Muscle layer of duodenum (tissue), 2 donors: ENCODE data around the gene PRKCB.

Experiments
- H3K27ac ChIP-seq: one replicate; pipeline ENCODE4 v1.7.0; 2013; ENCODE audit warnings: mild to moderate bottlenecking, low read length
- H3K27me3 ChIP-seq: one replicate; pipeline ENCODE4 v1.7.0; 2013; ENCODE audit warnings: low read depth, mild to moderate bottlenecking, control low read depth, low read length
- H3K36me3 ChIP-seq, 2 donors: one replicate each; pipeline ENCODE4 v1.7.0; 2013; ENCODE audit warnings: low read length in 2 of 2, control low read depth in 1 of 2, mild to moderate bottlenecking in 1 of 2; ENCODE audit not compliant: insufficient read depth in 2 of 2, control insufficient read depth in 1 of 2
- H3K4me1 ChIP-seq, 2 donors: one replicate each; pipeline ENCODE4 v1.7.0; 2013; ENCODE audit warnings: low read length in 2 of 2, mild to moderate bottlenecking in 2 of 2, control low read depth in 1 of 2, moderate library complexity in 1 of 2; ENCODE audit not compliant: insufficient read depth in 2 of 2, control insufficient read depth in 1 of 2
- H3K4me3 ChIP-seq, 2 donors: one replicate each; pipeline ENCODE4 v1.7.0; 2013; ENCODE audit warnings: low read length in 2 of 2, low read depth in 1 of 2, mild to moderate bottlenecking in 1 of 2
- H3K9me3 ChIP-seq, 2 donors: one replicate each; pipeline ENCODE4 v1.7.0; 2013; ENCODE audit warnings: low read length in 2 of 2, control low read depth in 1 of 2, mild to moderate bottlenecking in 1 of 2; ENCODE audit not compliant: control insufficient read depth in 1 of 2
- donor health status: healthy.

PRKCB gene

DNA sequence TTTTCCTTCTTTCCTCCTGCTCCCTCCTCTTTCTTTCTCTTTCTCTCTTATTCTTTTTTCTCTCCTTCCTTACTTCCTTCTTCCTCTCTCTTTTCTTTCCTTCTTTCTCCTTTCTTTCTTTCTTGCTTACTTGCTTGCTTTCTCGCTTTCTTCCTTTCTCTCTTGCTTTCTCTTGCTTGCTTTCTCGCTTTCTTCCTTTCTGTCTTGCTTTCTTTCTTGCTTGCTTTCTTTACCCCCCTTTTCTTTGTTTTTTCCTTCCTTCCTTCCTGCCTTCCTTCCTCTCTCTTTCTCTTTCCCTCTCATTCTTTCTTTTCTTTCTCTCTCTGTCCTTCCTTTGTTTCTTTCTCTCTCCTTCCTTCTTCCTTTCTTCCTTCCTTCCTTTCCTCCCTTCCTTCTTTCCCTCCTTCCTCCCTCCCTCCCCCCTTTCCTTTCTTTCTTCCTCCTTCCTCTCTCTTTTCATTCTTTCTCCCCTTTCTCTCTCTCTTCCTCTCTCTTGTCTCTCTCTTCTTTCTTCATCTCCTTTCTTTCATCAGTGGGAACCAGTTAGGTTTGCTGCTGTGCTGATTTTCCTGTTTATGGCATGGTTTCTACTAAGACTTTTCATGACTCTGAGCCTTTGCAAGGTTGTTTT, 277.4 kb downstream of the PRKCB start:
- no peaks in the 10 kb centered on the region for H3K27me3 ChIP-seq
- no peaks in the 10 kb centered on the region for H3K36me3 ChIP-seq
- no peak overlapping the region for H3K4me3 ChIP-seq
- H3K9me3 ChIP-seq, result no peaks in the 10 kb centered on the region
- no peak overlapping the region for H3K27ac ChIP-seq
- H3K4me1 ChIP-seq, result no peaks in the 10 kb centered on the region

DNA sequence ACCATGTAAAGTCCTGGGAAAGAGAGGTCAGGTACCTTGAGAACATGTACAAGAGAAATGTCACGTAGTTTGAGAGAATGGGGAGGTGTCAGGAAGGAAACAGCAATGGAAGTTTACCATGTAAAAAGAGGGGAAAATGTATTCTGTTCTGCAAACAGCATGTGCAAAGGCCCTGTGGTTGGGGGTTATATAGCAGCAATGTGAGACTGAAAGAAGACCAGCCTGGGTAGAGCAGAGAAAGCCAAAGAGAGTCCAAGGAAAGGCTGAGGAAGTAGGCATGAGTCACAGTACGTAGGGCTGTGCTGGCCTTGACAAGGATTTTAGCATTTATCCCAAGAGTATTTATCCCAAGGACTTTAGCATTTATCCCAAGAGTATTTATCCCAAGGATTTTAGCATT, 279.1 kb downstream of the PRKCB start:
- Histone ChIP-seq H3K4me1 (no peaks in the 10 kb centered on the region), H3K27ac (no peak overlapping the region), H3K36me3 (no peaks in the 10 kb centered on the region), H3K4me3 (no peak overlapping the region), H3K27me3 (no peaks in the 10 kb centered on the region), H3K9me3 (no peaks in the 10 kb centered on the region)

- Histone ChIP-seq H3K36me3 (no peaks in the 10 kb centered on the region), H3K27ac (no peak overlapping the region), H3K4me3 (no peak overlapping the region), H3K4me1 (no peaks in the 10 kb centered on the region), H3K27me3 (no peaks in the 10 kb centered on the region), H3K9me3 (no peaks in the 10 kb centered on the region)
These were observed 280.4 kb downstream of the PRKCB start for GRCh38 chr16:24116046-24116776.

DNA sequence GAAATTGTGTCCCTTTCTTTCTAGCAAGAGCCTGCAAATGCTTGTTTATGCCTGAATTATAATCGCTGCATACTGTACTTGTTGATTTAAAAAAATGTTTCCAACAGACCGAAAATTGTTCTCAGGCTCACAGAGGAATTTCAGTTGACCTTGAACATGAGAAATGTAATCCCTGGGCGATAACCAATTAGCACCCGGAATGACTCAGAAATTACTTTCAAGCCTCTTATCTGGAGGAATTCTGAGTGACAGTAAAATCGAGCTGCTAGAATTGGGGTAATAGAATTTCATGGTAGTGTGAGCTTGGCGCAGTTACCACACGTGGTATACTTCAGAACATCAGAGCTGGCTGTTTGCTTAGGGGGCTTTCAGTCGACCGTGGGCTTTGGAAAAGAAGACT, 281.2 kb downstream of the PRKCB start:
- Histone ChIP-seq H3K27me3 (no peaks in the 10 kb centered on the region), H3K4me1 (no peaks in the 10 kb centered on the region), H3K9me3 (no peaks in the 10 kb centered on the region), H3K27ac (no peak overlapping the region), H3K36me3 (no peaks in the 10 kb centered on the region), H3K4me3 (no peak overlapping the region)

GRCh38 chr16:24117680-24118079, 281.9 kb downstream of the PRKCB start:
- H3K27ac ChIP-seq, result no peak overlapping the region
- H3K9me3 ChIP-seq, result no peaks in the 10 kb centered on the region
- H3K4me1 ChIP-seq, result no peaks in the 10 kb centered on the region
- H3K27me3 ChIP-seq, result no peaks in the 10 kb centered on the region
- H3K4me3 ChIP-seq, result no peak overlapping the region
- no peaks in the 10 kb centered on the region for H3K36me3 ChIP-seq

GRCh38 chr16:24118126-24118821, 282.5 kb downstream of the PRKCB start:
- H3K4me1 ChIP-seq, result no peaks in the 10 kb centered on the region

GRCh38 chr16:24119807-24120206, 284.0 kb downstream of the PRKCB start:
- no peaks in the 10 kb centered on the region for H3K27me3 ChIP-seq
- H3K36me3 ChIP-seq, result peaks cover 0 to 11% of the 10 kb centered on the region in 2 donors
- H3K9me3 ChIP-seq, result no peaks in the 10 kb centered on the region
- no peak overlapping the region for H3K4me3 ChIP-seq
- H3K27ac ChIP-seq, result no peak overlapping the region
- no peaks in the 10 kb centered on the region for H3K4me1 ChIP-seq

More at GRCh38 chr16:24118126-24118821, 282.5 kb downstream of the PRKCB start:
- no peak overlapping the region for H3K27ac ChIP-seq
- H3K27me3 ChIP-seq, result no peaks in the 10 kb centered on the region
- no peak overlapping the region for H3K4me3 ChIP-seq
- H3K9me3 ChIP-seq, result no peaks in the 10 kb centered on the region
- no peaks in the 10 kb centered on the region for H3K36me3 ChIP-seq

DNA sequence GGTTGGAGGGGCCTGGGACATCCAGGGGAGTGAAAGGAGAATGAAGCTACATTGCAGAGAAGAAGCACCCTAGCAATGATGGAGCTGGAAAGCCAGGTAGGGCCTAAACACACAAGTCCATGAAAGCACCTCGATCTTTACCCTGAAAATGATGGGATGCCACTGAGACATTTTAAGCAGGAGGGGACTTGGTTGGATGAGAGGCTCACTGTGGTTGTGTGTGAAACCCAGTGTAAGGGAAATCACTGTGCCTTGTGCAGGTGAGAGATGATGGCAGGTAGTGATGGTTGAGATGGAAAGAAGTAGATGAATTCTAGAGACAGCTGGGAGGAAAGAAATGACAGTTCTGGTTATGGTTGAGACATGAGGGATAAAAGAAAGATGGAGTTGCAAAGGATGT, 287.5 kb downstream of the PRKCB start:
- H3K4me1 ChIP-seq, result no peaks in the 10 kb centered on the region
- no peak overlapping the region for H3K27ac ChIP-seq
- peaks cover 0 to 11% of the 10 kb centered on the region in 2 donors for H3K36me3 ChIP-seq
- H3K27me3 ChIP-seq, result no peaks in the 10 kb centered on the region
- H3K9me3 ChIP-seq, result no peaks in the 10 kb centered on the region
- H3K4me3 ChIP-seq, result no peak overlapping the region

- no peak overlapping the region for H3K4me3 ChIP-seq
- H3K27ac ChIP-seq, result no peak overlapping the region
- peaks cover 0 to 11% of the 10 kb centered on the region in 2 donors for H3K36me3 ChIP-seq
- no peaks in the 10 kb centered on the region for H3K9me3 ChIP-seq
- no peaks in the 10 kb centered on the region for H3K27me3 ChIP-seq
- no peaks in the 10 kb centered on the region for H3K4me1 ChIP-seq
These were observed 288.5 kb downstream of the PRKCB start for GRCh38 chr16:24124291-24124690.

- no peaks in the 10 kb centered on the region for H3K27me3 ChIP-seq
- H3K9me3 ChIP-seq, result no peaks in the 10 kb centered on the region
- no peak overlapping the region for H3K4me3 ChIP-seq
- peaks cover 0 to 11% of the 10 kb centered on the region in 2 donors for H3K36me3 ChIP-seq
- H3K27ac ChIP-seq, result no peak overlapping the region
- H3K4me1 ChIP-seq, result no peaks in the 10 kb centered on the region
These were observed 289.4 kb downstream of the PRKCB start for GRCh38 chr16:24125214-24125613.

DNA sequence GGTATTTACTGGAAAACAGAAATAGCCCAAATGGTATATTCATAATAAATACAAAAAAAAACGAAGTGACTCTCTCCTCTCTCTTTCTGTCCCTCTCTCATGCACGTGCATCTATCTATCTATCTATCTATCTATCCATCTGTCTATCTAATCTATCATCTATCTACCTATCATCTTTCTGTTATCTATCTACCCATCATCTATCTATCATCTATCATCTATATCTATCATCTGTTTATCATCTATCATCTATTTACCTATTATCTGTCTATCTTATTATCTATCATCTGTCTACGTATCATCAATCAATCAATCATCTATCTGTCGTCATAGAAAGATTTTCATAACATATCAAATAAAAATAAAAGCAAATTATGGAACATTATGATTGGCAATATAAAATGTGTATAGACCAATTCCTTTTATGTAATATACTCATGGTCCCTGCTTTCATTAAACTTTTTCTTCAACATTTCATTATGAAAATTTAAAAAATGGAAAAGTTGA, 293.7 kb downstream of the PRKCB start:
- H3K27ac ChIP-seq, result no peak overlapping the region
- no peaks in the 10 kb centered on the region for H3K27me3 ChIP-seq
- no peaks in the 10 kb centered on the region for H3K9me3 ChIP-seq
- H3K4me1 ChIP-seq, result no peaks in the 10 kb centered on the region
- no peak overlapping the region for H3K4me3 ChIP-seq
- peaks cover 0 to 3% of the 10 kb centered on the region in 2 donors for H3K36me3 ChIP-seq
